SU-DHL-6 (cell line): ENCODE results near the gene LPAR1.

Experiments
- EZH2phosphoT487 ChIP-seq: fragments of 200-600 bp; sonication (generic), shearing (Covaris generic); conservative IDR thresholded peaks from 2 replicates; pipeline ENCODE4 v1.6.1; 2018; ENCODE audit warnings: mild to moderate bottlenecking, antibody characterized with exemption, low read length, moderate library complexity, mixed read lengths
- TF ChIP-seq, protein P1 (sequence below): fragments of 200-600 bp; sonication (generic); IDR thresholded peaks from one replicate; pipeline ENCODE4 v1.5.1; 2017; ENCODE audit warnings: antibody characterized with exemption, mild to moderate bottlenecking, low read length, moderate library complexity; ENCODE audit not compliant: insufficient read depth, poor library complexity, severe bottlenecking

DNA sequence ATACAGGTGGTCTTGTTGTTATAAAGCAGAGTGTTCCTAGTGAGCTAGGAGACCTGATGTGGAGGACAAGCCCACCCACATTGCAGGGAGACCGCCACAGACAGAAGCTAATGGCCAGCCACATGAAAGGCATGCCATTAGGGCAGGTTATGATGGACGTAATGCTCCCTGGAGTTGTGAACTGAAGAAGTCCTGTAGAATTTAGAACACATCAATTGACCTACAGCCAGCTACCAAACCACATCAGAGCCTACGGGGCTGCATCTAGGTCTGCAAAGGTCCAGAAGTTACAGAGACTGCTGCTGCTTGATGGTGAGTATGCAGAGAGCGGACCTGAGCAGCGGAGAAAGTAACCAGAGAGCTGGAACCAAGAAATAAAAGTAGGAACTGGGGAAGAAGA, 116.6 kb downstream of the LPAR1 start:
- TF ChIP-seq, protein P1, sequence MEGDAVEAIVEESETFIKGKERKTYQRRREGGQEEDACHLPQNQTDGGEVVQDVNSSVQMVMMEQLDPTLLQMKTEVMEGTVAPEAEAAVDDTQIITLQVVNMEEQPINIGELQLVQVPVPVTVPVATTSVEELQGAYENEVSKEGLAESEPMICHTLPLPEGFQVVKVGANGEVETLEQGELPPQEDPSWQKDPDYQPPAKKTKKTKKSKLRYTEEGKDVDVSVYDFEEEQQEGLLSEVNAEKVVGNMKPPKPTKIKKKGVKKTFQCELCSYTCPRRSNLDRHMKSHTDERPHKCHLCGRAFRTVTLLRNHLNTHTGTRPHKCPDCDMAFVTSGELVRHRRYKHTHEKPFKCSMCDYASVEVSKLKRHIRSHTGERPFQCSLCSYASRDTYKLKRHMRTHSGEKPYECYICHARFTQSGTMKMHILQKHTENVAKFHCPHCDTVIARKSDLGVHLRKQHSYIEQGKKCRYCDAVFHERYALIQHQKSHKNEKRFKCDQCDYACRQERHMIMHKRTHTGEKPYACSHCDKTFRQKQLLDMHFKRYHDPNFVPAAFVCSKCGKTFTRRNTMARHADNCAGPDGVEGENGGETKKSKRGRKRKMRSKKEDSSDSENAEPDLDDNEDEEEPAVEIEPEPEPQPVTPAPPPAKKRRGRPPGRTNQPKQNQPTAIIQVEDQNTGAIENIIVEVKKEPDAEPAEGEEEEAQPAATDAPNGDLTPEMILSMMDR = no peak
- no peak for TF ChIP-seq EZH2phosphoT487
